PC-9 (cell line): ENCODE results near the gene KRTAP10-12. TPM values are rescaled to one million over a fixed set of nuclear protein-coding genes. Genes with fewer than 3 reads are reported as not detected.

Experiments used
- BruUV-seq: library from RNA; stranded (reverse); fragments of 400-500 nt; replicated peaks from 2 replicates; lab custom pipeline; 2021; lab: Mats Ljungman, UMichigan
- CTCF ChIA-PET: fragments of 300-600 bp; sonication (Branson Sonifier 250); formaldehyde crosslinking; loops from one replicate; lab custom pipeline; 2022; ENCODE audit warnings: antibody characterized with exemption; lab: Charles Lee
- POLR2A ChIA-PET: fragments of 300-600 bp; sonication (Branson Sonifier 250); formaldehyde crosslinking; loops from one replicate; lab custom pipeline; 2022; ENCODE audit warnings: antibody characterized with exemption; ENCODE audit not compliant: unreplicated experiment; lab: Charles Lee
- DNase-seq, 2 experiments: peaks; one replicate each; pipeline versions ENCODE4 v3.0.0 to v3.0.0-alpha.2; 2015 to 2022; ENCODE audit warnings: mixed read lengths in 1 of 2
- H2AFZ ChIP-seq: fragments of 200-600 bp; sonication (generic); 2 replicates; pipeline ENCODE4 v1.8.1; 2017; ENCODE audit warnings: antibody characterized with exemption
- H3F3A ChIP-seq: fragments of 200-600 bp; sonication (generic); 2 replicates; pipeline ENCODE4 v1.8.1; 2017; ENCODE audit warnings: antibody characterized with exemption, mild to moderate bottlenecking, low read depth; ENCODE audit not compliant: insufficient read depth
- H3K27ac ChIP-seq: fragments of 200-600 bp; sonication (generic); 2 replicates; pipeline ENCODE4 v1.6.1; 2016; ENCODE audit warnings: mixed run types
- H3K27me3 ChIP-seq: fragments of 200-600 bp; sonication (generic); 2 replicates; pipeline ENCODE4 v1.6.1; 2016; ENCODE audit warnings: low read depth, mixed run types; ENCODE audit not compliant: insufficient read depth
- H3K36me3 ChIP-seq: fragments of 200-600 bp; sonication (generic); 2 replicates; pipeline ENCODE4 v1.6.1; 2016; ENCODE audit warnings: low read depth, mixed run types
- H3K4me1 ChIP-seq: fragments of 200-600 bp; sonication (generic); replicated peaks from 2 replicates; pipeline ENCODE4 v1.6.1; 2016; ENCODE audit warnings: mixed run types; ENCODE audit not compliant: insufficient read depth
- H3K4me2 ChIP-seq: fragments of 200-600 bp; sonication (generic); 2 replicates; pipeline ENCODE4 v1.6.1; 2017; ENCODE audit warnings: mixed run types
- H3K4me3 ChIP-seq: fragments of 200-600 bp; sonication (generic); 2 replicates; pipeline ENCODE4 v1.6.1; 2016; ENCODE audit warnings: mixed run types
- H3K79me2 ChIP-seq: fragments of 200-600 bp; sonication (generic); 2 replicates; pipeline ENCODE4 v1.6.1; 2017; ENCODE audit warnings: low read depth, mixed run types
- H3K9me2 ChIP-seq: fragments of 200-600 bp; sonication (generic); 2 replicates; pipeline ENCODE4 v1.8.1; 2017; ENCODE audit warnings: mild to moderate bottlenecking; ENCODE audit not compliant: insufficient read depth
- H3K9me3 ChIP-seq: fragments of 200-600 bp; sonication (generic); 2 replicates; pipeline ENCODE4 v1.8.1; 2016; ENCODE audit warnings: low read depth; ENCODE audit not compliant: insufficient read depth
- H4K20me1 ChIP-seq: fragments of 200-600 bp; sonication (generic); 2 replicates; pipeline ENCODE4 v1.8.1; 2017; ENCODE audit not compliant: insufficient read depth
- CTCF ChIP-seq: fragments of 200-600 bp; sonication (generic); conservative IDR thresholded peaks from 2 replicates; pipeline ENCODE4 v1.6.1; 2017; ENCODE audit warnings: mixed run types, antibody characterized with exemption, mild to moderate bottlenecking, moderate library complexity
- EZH2 ChIP-seq: fragments of 200-600 bp; sonication (generic); IDR thresholded peaks from 2 replicates; pipeline ENCODE4 v1.8.0; 2017; ENCODE audit warnings: antibody characterized with exemption, low read depth
- intact Hi-C: fragments of 100-400 bp; cut with micrococcal nuclease; formaldehyde crosslinking; loops from one replicate; pipeline ENCODE4 v1.10.0; 2022; ENCODE audit not compliant: unreplicated experiment
- total RNA-seq: library from RNA; stranded (reverse); gene quantifications from 2 replicates; pipeline ENCODE4 v1.2.3, GENCODE V29; 2021

Gene KRTAP10-12
- total RNA-seq, 1 experiment from 2014 or later, result not detected

GRCh38 chr21:44712203-44713028 is 15.4 kb downstream of the KRTAP10-12 start:
- intact Hi-C loops, result no loop called here
- no TSS peak for BruUV-seq

GRCh38 chr21:44713130-44713529 is 16.2 kb downstream of the KRTAP10-12 start:
- Histone ChIP-seq H3F3A (no peaks in the 10 kb centered on the region), H3K36me3 (no peaks in the 10 kb centered on the region), H3K9me3 (no peaks in the 10 kb centered on the region), H3K4me3 (no peak overlapping the region), H3K79me2 (no peaks in the 10 kb centered on the region), H3K4me2 (no peak overlapping the region), H4K20me1 (no peaks in the 10 kb centered on the region), H3K27me3 (peaks cover 70% of the 10 kb centered on the region), H3K9me2 (no peaks in the 10 kb centered on the region), H3K4me1 (no peaks in the 10 kb centered on the region), H2AFZ (no peak overlapping the region), H3K27ac (no peak overlapping the region)
- intact Hi-C loops, result no loop called here
- BruUV-seq, result no TSS peak
- ChIA-PET POLR2A (no interaction called here), CTCF (no interaction called here)
- TF ChIP-seq EZH2 (no peak), CTCF (no peak)
- no peak for DNase-seq

More at GRCh38 chr21:44712203-44713028, 15.4 kb downstream of the KRTAP10-12 start:
- H3K4me3 ChIP-seq, result no peak overlapping the region
- no peak overlapping the region for H2AFZ ChIP-seq
- ChIA-PET CTCF (no interaction called here), POLR2A (no interaction called here)
- TF ChIP-seq CTCF (no peak), EZH2 (no peak)
- no peaks in the 10 kb centered on the region for H3K36me3 ChIP-seq
- no peaks in the 10 kb centered on the region for H3K9me2 ChIP-seq
- DNase-seq, result no peak
- H4K20me1 ChIP-seq, result no peaks in the 10 kb centered on the region
- no peak overlapping the region for H3K27ac ChIP-seq
- H3K9me3 ChIP-seq, result no peaks in the 10 kb centered on the region
- H3K79me2 ChIP-seq, result no peaks in the 10 kb centered on the region
- H3K27me3 ChIP-seq, result peaks cover 72% of the 10 kb centered on the region
- H3F3A ChIP-seq, result no peaks in the 10 kb centered on the region
- no peaks in the 10 kb centered on the region for H3K4me1 ChIP-seq
- no peak overlapping the region for H3K4me2 ChIP-seq

- Histone ChIP-seq H3K4me3 (no peak overlapping the region), H3K9me2 (no peaks in the 10 kb centered on the region), H3K27ac (no peak overlapping the region), H3K36me3 (no peaks in the 10 kb centered on the region), H3K27me3 (peaks cover 64% of the 10 kb centered on the region), H2AFZ (no peak overlapping the region), H4K20me1 (no peaks in the 10 kb centered on the region), H3K4me1 (no peaks in the 10 kb centered on the region), H3K79me2 (no peaks in the 10 kb centered on the region), H3F3A (no peaks in the 10 kb centered on the region), H3K9me3 (no peaks in the 10 kb centered on the region), H3K4me2 (no peak overlapping the region)
- POLR2A ChIA-PET, result no interaction called here
- TF ChIP-seq CTCF, result no peak
- TF ChIP-seq EZH2, result no peak
- DNase-seq, result no peak
- intact Hi-C loops, result no loop called here
- CTCF ChIA-PET, result no interaction called here
- BruUV-seq, result no TSS peak
Observed at GRCh38 chr21:44713846-44714245, 16.9 kb downstream of the KRTAP10-12 start.
